ENCODE measurements around the gene PRPSAP1.
"Not testable (repeated sequence)": the region's sequence is repeated elsewhere in the genome, so short reads cannot be mapped to it uniquely, and the experiment has no call there.

PRPSAP1 gene

DNA sequence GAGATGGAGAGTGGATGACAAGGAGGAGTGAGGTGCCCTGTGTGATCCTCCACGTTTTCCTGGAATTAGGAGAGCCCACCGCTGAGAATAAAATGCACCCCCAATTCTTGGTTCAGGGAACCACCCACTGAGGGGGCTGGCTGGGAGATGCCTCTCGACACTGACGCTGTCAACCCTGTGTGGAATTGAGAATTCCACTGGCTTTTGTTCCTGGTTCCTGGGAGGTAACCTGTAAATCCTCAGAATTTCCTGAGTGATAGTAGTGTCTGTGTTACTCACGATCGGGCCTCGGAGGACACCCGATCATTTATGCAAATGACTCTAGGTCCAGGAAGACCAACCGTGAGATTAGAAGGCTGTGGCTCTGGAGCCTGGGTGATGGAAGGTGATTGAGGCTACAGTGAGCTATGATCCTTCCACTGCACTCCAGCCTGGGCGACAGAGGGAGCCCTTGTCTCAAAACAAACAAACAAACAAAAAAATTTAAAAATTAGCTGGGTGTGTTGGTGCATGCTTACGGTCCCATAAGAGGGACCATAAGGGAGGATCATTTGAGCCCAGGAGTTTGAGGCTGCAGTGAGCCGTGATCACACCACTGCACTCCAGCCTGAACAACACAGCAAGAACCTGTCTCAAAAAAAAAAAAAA lies 11.7 kb upstream of the PRPSAP1 start:
- Histone ChIP-seq H3K27ac (ENCODE audit: low read length) (no peak overlapping the region), H3K27me3 (replicated peaks; ENCODE audit: insufficient read depth, low read length) (no peaks in the 10 kb centered on the region), H3K9ac (ENCODE audit: low read length) (no peak overlapping the region), H4K20me1 (ENCODE audit: insufficient read depth, low read length) (no peaks in the 10 kb centered on the region), H3K4me1 (ENCODE audit: low read length) (no peaks in the 10 kb centered on the region), H3K36me3 (replicated peaks; ENCODE audit: insufficient read depth, low read length) (no peaks in the 10 kb centered on the region), H3F3A (ENCODE audit: insufficient read depth, low read length) (no peaks in the 10 kb centered on the region), H3K9me3 (replicated peaks; ENCODE audit: insufficient read depth, low read length) (no peaks in the 10 kb centered on the region), H3K4me3 (ENCODE audit: low read length) (no peak overlapping the region), H3K79me2 (ENCODE audit: low read length) (no peaks in the 10 kb centered on the region), H2AFZ (ENCODE audit: low read length) (no peak overlapping the region), H3K4me2 (ENCODE audit: low read depth, low read length) (no peak overlapping the region), H3K9me2 (replicated peaks; ENCODE audit: insufficient read depth, low read length) (no peaks in the 10 kb centered on the region)
- no peak for DNase-seq
- no peak for TF ChIP-seq EZH2phosphoT487 (IDR thresholded peaks at IDR 0.05; ENCODE audit: low read length)
- TF ChIP-seq, protein P1, sequence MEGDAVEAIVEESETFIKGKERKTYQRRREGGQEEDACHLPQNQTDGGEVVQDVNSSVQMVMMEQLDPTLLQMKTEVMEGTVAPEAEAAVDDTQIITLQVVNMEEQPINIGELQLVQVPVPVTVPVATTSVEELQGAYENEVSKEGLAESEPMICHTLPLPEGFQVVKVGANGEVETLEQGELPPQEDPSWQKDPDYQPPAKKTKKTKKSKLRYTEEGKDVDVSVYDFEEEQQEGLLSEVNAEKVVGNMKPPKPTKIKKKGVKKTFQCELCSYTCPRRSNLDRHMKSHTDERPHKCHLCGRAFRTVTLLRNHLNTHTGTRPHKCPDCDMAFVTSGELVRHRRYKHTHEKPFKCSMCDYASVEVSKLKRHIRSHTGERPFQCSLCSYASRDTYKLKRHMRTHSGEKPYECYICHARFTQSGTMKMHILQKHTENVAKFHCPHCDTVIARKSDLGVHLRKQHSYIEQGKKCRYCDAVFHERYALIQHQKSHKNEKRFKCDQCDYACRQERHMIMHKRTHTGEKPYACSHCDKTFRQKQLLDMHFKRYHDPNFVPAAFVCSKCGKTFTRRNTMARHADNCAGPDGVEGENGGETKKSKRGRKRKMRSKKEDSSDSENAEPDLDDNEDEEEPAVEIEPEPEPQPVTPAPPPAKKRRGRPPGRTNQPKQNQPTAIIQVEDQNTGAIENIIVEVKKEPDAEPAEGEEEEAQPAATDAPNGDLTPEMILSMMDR (IDR thresholded peaks at IDR 0.05; ENCODE audit: low read length): peak; percentile 46

DNA sequence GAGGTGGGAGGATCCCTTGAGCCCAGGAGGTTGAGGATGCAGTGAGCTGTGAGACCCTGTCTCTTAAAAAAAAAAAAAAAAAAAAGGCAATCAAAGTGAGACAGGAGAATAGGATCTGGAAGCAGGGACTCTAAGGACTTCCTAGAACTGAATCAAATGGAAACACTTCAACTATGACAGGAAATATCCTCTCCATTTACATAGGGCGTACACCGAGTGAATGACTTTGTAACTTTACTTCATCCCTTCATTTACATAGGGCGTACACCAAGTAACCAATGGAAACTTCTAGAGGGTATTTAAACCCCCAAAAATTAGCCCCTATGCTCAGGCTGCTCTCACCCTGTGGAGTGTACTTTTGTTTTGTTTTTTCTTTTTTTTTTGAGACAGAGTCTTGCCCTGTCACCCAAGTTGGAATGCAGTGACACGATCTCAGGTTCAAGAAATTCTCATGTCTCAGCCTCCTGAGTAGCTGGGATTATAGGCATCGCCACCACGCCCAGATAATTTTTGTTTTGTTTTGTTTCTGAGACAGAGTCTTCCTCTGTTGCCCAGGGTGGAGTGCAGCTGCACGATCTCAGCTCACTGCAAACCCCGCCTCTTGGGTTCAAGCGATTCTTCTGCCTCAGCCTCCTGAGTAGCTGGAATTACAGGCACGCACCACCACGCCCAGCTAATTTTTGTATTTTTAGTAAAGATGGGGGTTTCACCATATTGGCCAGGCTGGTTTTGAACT lies 9.6 kb upstream of the PRPSAP1 start:
- Histone ChIP-seq H3K4me3 (ENCODE audit: low read length) (no peak overlapping the region), H3K9me2 (replicated peaks; ENCODE audit: insufficient read depth, low read length) (no peaks in the 10 kb centered on the region), H3K9me3 (replicated peaks; ENCODE audit: insufficient read depth, low read length) (no peaks in the 10 kb centered on the region), H3K79me2 (ENCODE audit: low read length) (no peaks in the 10 kb centered on the region), H3K36me3 (replicated peaks; ENCODE audit: insufficient read depth, low read length) (no peaks in the 10 kb centered on the region), H2AFZ (ENCODE audit: low read length) (no peak overlapping the region), H4K20me1 (ENCODE audit: insufficient read depth, low read length) (no peaks in the 10 kb centered on the region), H3K27ac (ENCODE audit: low read length) (no peak overlapping the region), H3K9ac (ENCODE audit: low read length) (no peak overlapping the region), H3K27me3 (replicated peaks; ENCODE audit: insufficient read depth, low read length) (no peaks in the 10 kb centered on the region), H3K4me2 (ENCODE audit: low read depth, low read length) (no peak overlapping the region), H3F3A (ENCODE audit: insufficient read depth, low read length) (no peaks in the 10 kb centered on the region), H3K4me1 (ENCODE audit: low read length) (no peaks in the 10 kb centered on the region)
- TF ChIP-seq EZH2phosphoT487 (IDR thresholded peaks at IDR 0.05; ENCODE audit: low read length) (no peak), EZH2 (optimal IDR thresholded peaks at IDR 0.05; ENCODE audit: low read depth, low read length) (no peak)
- TF ChIP-seq, protein P1 (IDR thresholded peaks at IDR 0.05; ENCODE audit: low read length): no peak
- DNase-seq: no peak

DNA sequence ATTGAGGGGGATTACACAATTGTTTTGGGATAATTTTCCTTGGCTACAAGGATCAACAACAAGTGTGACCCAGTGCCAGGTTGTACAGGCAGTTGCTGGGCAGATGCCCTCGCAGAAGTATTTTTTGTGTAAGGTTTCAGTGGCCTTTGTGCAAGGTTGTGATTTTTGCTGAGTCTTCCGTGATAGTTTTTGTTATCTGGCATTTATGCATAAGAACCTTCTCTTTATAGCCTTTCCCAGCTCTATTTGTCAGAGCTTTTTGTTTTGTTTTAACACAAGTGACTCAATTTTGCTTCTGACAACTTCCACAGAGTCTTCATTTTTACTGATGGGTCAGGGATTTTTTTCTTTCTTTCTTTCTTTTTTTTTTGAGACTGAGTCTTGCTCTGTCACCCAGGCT lies 6.7 kb upstream of the PRPSAP1 start:
- H2AFZ ChIP-seq (ENCODE audit: low read length): no peak overlapping the region
- H3K9me3 ChIP-seq (replicated peaks; ENCODE audit: insufficient read depth, low read length): no peaks in the 10 kb centered on the region
- no peaks in the 10 kb centered on the region for H3F3A ChIP-seq (ENCODE audit: insufficient read depth, low read length)
- H3K27me3 ChIP-seq (replicated peaks; ENCODE audit: insufficient read depth, low read length): no peaks in the 10 kb centered on the region
- no peaks in the 10 kb centered on the region for H3K36me3 ChIP-seq (replicated peaks; ENCODE audit: insufficient read depth, low read length)
- no peak overlapping the region for H3K9ac ChIP-seq (ENCODE audit: low read length)
- no peak overlapping the region for H3K27ac ChIP-seq (ENCODE audit: low read length)
- H3K4me1 ChIP-seq (ENCODE audit: low read length): 0 out of 2 replicates have a peak, but pooled peaks cover 5% of the 10 kb centered on the region
- H4K20me1 ChIP-seq (ENCODE audit: insufficient read depth, low read length): no peaks in the 10 kb centered on the region
- H3K9me2 ChIP-seq (replicated peaks; ENCODE audit: insufficient read depth, low read length): no peaks in the 10 kb centered on the region
- H3K4me3 ChIP-seq (ENCODE audit: low read length): no peak overlapping the region
- H3K4me2 ChIP-seq (ENCODE audit: low read depth, low read length): no peak overlapping the region
- TF ChIP-seq EZH2phosphoT487 (IDR thresholded peaks at IDR 0.05; ENCODE audit: low read length): no peak
- TF ChIP-seq EZH2 (optimal IDR thresholded peaks at IDR 0.05; ENCODE audit: low read depth, low read length): no peak
- TF ChIP-seq, protein P1 (IDR thresholded peaks at IDR 0.05; ENCODE audit: low read length): no peak
- H3K79me2 ChIP-seq (ENCODE audit: low read length): no peaks in the 10 kb centered on the region
- no peak for DNase-seq

DNA sequence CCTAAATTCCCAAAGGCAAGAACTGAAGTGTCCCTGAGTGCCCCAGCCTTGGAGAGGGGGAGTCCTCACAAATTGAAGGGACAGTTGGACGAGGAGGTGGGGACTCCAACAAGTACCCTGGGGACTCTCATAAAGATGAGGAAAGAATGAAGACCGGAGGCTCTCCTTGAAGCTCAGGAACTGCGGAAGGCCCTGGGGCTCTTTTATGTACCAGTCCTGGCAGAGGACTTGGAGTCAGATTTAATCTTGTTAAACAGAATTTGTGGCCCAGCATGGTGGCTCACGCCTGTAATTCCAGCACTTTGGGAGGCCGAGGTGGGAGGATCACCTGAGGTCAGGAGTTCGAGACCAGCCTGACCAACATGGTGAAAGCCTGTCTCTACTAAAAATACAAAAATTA lies 6.1 kb upstream of the PRPSAP1 start:
- not testable (repeated sequence) for H3K4me2 ChIP-seq (ENCODE audit: low read depth, low read length); DNase-seq; H3F3A ChIP-seq (ENCODE audit: insufficient read depth, low read length); H3K79me2 ChIP-seq (ENCODE audit: low read length); H3K9me3 ChIP-seq (replicated peaks; ENCODE audit: insufficient read depth, low read length); H3K9me2 ChIP-seq (replicated peaks; ENCODE audit: insufficient read depth, low read length); H3K27ac ChIP-seq (ENCODE audit: low read length); H3K9ac ChIP-seq (ENCODE audit: low read length); H2AFZ ChIP-seq (ENCODE audit: low read length); H3K36me3 ChIP-seq (replicated peaks; ENCODE audit: insufficient read depth, low read length); H3K4me1 ChIP-seq (ENCODE audit: low read length); H4K20me1 ChIP-seq (ENCODE audit: insufficient read depth, low read length); H3K27me3 ChIP-seq (replicated peaks; ENCODE audit: insufficient read depth, low read length); H3K4me3 ChIP-seq (ENCODE audit: low read length)

All from MM.1S (cell line).